Amniotic epithelial cell (primary cell): ENCODE data around the gene CCDC60.
"Not testable (repeated sequence)": the region's sequence is repeated elsewhere in the genome, so short reads cannot be mapped to it uniquely, and the experiment has no call there.

Source experiments
- DNase-seq: peaks from one replicate; pipeline ENCODE4 v3.0.0-alpha.2; 2010; ENCODE audit warnings: low read depth

Gene CCDC60

DNA sequence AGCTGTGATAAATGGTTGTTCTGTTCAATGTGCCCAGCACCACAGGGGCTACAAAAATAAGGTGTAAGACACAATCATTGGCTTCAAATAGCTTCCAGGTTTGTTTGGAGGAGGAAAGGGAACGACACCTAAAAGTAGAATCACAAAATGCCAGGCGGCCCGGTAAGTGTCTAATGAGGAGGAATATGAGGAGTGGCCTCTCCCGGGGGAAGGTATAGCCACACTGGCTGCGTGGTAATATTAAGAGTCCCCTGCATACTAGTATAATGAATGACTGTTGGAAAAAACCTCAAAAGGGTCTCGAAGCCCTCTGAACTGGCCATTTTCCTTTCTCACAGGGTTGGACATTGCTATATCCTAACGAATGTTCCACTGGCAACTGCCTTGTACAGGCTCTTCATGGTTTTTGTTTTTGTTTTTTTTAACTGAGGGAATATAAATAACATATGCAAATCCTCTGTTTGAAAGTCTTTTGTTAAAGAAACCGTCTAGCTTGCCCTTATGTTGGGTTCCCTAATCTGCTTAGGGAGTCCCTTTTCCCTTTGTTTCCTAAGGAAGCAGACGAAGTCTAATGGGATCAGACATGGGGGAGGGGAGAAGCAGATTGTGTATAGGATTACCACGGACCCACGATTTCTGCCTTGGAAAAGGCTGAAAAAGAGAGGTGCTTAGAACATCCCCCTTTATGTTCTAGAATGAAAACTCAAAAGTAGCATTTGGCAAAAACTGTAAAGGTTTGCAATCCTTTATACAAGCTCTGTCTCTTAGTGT, 4.2 kb downstream of the CCDC60 start:
- no peak for DNase-seq

DNA sequence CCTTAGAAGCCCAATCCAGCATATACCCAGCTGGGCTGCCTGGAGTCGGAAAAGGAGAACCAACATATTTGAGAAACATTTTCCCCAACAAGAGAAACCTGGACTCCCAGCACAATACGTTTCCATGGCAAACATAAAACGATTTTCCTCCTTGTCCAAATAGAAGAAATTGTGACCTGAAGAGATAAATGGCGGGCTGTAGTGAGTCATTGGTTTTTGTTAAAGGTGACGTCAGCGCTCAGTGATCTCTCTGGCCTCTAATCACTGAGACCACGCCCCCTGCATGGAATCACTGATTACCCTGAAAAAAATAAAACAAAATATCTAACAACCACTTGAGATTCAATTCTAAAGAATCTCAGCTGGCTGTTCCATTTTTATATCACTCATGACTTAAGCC, 6.0 kb downstream of the CCDC60 start:
- no peak for DNase-seq

DNA sequence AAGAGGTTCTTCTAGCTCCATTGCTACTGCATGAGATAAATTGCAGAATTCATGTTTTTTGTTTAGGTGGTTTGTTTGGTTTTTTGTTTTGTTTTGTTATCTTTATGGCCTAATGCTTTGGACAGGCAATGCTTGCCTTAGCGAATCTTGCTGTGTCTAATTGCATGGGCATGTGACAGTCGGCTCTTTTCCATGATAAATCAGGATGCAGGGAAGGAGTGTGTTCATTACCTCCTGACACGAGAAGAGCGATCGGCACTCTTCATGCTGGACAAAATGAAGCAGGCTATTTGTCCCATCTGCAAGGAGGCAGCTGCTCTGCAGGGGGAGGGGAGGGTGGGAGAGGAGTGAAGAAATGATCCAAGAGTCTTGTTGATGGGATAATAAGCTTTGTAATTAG, 6.5 kb downstream of the CCDC60 start:
- DNase-seq, result no peak

DNA sequence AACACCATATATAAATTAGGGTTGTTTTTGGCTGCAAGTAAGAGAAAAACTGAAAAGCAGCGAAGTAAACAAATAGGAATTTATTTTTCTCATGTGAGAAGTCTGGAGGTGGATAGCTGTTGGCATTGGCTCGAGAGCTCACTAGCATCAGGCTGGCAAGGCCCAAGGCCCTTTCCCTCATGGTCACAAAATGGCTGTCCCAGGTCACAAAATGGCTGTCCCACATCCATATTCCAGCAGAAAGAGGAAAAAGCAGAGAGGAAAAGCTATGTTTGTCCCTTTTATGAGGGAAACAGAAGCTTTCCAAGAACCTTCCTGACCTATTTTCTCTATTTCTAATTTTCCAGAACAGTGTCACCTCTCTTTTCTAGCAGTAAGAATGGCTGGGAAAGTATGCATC, 7.5 kb downstream of the CCDC60 start:
- DNase-seq, result no peak

DNA sequence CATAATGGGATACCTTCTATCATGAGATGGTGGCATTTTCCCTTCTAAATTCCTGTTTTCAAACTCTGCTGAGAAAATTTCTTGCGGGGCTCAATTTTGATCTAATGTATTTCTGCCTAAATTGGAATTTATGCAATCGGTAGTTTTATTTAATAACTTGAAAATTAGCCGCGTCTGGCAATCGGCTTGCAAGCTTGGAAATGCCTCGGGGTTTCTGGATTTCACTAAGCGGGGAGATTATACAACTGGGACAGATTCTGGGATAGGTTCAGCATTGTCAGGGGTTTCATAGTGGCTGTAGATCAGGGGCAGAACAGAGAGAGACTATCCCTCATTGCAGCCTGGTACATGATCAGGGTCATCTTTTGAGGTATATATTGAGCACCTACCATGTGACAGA, 8.6 kb downstream of the CCDC60 start:
- no peak for DNase-seq

DNA sequence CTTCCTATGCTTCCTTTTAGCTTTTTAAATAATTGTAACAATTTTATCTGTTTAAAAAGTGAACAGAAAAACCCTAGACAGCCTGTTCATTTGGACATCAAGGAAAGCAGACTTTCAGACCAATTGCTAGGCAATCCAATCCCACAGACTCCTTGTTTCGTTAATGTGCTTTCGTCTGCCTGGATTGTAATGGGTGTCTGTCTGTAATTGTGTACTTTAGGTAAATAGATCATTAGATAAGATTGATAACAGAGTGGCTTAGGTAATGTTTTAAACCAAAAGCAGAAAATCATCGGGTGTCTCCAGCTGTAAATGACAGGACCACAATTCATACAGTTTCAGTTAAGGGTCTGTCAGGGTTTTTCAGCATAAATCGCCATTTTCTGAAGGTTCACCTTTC, 19.6 kb downstream of the CCDC60 start:
- DNase-seq, result no peak

DNA sequence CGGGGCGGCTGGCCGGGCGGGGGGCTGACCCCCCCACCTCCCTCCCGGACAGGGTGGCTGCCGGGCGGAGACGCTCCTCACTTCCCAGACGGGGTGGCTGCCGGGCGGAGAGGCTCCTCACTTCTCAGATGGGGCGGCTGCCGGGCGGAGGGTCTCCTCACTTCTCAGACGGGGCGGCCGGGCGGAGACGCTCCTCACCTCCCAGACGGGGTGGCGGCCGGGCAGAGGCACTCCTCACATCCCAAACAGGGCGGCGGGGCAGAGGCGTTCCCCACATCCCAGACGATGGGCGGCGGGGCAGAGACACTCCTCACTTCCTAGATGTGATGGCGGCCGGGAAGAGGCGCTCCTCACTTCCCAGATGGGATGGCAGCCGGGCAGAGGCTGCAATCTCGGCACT, 25.8 kb downstream of the CCDC60 start:
- not testable (repeated sequence) for DNase-seq

DNA sequence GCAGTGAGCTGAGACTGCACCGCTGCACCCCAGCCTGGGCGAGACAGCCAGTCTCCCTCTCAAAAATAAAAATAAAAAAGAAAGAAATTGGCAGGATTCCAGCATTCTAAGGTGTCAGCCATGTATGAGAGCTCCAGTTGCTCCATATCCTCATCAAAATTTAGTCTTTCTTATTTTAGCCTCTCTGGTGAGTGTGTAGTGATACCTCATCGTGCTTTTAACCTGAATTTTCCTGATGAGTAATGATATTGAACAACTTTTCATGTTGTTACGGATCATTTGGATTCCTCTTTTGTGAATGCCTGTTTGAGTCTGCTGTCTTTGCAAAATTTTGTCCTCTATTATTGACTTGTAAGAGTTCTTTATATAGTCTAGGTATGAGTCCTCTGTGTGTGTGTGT, 28.5 kb downstream of the CCDC60 start:
- no peak for DNase-seq

DNA sequence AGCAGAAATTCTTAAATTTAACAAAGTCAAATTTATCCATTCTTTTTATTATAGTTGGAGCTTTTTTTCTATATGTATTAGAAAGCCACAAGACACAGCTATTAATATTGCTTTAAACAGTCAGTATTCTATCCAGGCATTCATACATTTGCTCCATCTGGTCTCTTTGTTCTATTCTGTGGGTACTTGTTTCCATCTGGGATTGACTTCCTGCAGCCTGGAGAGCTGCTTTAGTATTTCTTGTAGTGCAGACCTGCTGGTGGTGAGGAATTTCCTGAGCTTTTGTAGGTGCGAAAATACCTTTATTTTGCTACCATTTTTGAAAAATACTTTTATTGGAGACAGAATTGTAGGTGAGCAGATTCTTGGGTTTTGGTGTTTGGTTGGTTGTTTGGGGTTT, 29.0 kb downstream of the CCDC60 start:
- DNase-seq, result no peak

DNA sequence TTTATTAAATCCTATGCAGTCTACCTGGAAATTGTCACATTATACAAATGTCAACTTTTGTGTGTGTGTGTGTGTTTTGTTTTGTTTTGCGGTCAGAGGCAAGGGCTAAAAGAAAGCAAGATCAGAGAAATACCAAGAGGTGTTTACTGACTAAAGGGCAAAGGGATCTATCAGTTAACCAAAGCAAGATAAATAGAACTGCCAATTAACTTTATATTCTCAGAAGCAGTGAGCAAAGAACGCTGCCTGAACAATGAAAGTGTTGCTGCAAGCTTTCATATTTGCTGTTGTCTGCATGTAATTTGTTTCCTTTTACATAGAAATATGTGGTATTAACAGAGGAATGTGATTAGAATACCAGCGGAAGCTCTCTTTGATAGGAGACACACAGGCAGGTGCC, 30.9 kb downstream of the CCDC60 start:
- DNase-seq, result no peak

DNA sequence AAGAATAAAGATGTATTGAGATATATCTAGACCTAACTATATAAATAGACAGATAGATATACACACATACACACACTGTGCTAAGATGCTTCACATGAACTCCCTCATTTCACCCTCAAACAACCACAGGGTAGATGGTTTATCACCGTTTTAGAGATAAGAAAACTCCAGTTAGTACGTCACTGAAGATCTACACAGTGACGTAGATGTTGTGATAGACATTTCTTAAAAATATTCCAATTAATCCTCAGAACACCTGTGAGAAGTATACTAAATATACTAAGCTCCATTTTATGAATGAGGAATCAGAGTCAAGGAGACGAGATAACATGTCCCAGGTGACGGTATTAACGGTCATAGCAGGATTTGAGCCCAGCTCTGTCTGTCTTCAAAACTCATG, 31.5 kb downstream of the CCDC60 start:
- no peak for DNase-seq

DNA sequence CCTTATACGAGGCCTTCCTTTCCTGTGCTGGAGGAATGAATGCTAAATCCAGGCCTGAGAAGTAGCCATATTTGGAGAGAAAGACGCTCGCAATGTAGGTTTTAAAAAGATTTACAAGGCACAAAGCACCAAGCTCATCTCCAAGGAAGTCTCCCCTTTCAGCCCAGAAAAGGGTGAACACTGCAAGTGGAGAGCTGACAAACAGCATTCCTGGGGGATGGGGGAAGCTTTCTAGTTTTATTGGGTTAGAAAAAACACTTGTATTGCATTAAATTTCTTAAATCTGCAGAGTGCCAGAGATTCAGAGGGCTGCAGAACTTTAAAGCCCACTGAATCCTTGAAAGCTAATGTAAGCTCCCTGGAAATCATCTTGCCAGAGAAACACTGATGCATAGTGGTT, 34.6 kb downstream of the CCDC60 start:
- DNase-seq, result no peak

DNA sequence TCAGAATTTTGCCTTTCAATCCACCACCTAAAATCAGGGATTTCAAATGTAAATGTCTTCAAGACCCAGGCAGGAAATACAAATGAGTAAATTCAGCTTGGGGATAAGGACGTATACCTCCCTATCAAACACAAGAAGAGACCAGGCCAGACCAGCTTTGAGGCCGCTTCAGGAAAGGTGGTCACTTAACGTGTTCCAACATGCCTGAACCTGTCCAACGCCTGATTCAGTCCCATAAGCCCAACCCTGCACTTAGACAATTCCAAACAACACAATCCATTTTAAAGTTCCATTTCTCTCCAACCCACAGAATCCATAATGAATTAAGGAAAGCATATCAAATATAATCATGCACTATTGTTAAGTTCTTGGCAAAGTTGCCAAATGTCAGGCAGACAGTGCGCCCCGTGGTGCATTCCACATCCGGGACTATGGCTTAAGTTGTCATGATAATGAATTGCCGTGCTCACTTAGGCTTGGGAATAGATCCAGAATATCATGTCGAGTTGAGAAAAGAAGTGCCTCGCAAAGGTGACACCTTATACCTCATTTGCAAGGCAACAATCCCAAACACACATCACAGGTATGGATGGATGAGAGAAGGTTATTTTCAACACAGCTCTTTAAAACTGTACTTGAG, 35.5 kb downstream of the CCDC60 start:
- no peak for DNase-seq

DNA sequence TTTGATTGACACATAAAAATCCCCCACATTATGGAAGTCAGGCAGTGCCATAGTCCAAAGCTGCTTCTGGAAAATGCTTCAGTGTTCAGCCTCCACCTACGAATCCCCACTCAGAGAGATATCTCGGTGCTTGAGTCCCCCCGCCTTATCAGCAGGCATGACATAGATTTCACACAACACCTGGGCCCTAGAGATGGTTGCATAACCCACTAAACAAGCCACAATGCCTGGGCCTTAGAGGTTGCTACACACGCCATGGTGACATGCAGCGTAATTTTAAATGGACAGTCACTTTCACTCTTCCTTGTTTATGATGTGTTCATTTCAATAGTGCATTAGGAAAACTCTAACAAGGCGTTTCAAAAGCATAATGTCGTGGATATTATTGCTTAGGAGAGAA, 38.0 kb downstream of the CCDC60 start:
- DNase-seq, result no peak

DNA sequence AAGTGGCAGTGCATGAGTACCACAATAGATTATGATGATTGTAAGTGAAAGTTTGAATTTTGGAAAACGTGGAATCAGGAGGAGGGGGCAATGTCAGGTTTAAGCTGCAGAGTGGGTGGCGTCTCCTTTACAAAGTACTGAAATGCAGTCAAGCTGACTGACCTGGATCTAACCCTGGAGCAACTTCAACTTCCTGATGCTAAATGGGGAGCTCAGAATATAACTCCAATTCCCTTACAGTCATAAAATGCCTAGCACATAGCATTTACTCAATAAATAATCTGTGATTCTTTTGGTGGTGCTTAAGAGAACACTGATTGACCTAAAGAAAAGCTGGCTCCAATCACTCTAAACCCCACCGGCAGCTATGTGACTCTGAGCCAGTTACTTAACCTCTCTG, 38.5 kb downstream of the CCDC60 start:
- no peak for DNase-seq

DNA sequence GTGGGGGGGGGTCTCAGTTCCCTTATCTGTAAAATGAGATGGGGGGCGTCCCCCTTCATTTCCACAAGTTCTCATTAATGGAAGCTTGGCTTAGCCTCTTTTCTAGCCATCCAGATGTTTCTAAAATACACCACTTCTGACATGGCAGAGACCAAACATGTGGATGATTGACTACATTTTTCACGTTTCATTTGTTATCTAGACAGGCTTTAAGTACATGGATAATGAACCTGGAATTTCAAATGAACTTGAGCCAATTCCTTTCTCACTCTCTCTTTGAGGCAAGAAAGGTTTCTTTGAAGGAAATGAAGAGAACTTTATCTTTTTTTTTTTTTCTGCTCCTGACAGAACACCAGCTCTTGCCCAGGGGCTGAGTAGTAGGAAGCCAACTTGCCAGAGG, 39.1 kb downstream of the CCDC60 start:
- no peak for DNase-seq

DNA sequence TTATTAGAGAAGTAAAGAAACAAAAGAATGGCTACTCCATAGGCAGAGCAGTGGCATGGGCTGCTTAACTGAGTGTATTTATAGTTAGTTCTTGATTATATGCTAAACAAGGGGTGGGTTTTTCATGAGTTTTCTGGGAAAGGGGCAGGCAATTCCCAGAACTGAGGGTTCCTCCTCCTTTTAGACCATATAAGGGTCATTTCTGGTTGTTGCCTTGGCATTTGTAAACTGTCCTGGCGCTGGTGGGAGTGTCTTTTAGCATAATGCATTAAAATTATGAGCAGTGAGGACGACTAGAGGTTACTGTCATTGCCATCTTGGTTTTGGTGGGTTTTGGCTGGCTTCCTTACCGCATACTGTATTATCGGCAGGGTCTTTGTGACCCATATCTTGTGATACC, 40.1 kb downstream of the CCDC60 start:
- DNase-seq, result no peak

DNA sequence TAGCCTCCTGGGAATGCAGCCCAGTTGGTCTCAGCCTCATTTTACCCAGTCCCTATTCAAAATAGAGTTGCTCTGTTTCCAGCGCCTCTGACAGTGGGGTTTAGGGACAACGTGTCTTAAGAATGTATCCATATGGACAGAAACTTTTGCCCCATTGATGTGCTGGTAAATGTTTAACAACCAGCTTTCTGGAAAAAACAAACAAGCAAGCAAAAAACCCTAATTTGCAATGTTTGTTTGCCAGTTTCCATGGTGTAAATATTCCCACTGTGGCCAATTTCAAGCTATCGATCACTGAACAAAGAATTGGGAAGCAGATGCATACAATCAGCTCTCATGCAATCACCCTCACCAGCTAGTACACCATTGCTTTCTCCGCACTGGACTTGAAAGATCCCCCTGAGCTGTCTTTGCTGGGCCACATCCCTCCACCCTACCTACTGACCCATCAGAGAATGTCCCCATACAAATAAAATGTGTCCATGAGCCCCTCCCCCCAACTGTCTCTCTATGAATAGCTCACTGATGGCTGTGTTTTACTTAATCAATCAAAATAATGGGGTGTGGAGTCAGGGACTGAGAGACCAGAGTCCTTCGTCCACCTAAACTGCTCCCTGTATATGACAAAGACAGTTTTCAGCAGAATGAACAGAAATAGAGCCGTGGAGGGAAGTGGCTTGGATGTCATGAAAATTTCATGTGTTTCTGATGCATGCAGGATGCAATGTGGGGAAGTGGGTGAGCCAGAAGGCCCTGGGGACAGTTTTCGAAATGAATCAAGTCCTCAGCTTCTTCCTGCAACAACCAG, 40.8 kb downstream of the CCDC60 start:
- no peak for DNase-seq

DNA sequence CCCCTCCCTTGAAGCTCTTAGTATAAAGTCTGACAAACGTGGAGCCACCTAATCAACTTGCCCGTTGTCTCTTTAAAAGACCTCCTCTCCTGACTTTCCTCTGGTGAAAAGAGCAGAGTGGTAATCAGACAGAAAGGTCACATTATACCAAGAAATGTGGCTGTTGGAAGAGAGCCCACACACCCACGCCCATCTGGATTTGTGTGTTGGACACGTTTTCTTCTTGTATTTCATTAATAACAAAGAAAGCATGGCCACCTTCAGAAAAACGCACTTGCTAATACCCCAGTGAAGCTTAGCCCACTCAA, 41.3 kb downstream of the CCDC60 start:
- no peak for DNase-seq

DNA sequence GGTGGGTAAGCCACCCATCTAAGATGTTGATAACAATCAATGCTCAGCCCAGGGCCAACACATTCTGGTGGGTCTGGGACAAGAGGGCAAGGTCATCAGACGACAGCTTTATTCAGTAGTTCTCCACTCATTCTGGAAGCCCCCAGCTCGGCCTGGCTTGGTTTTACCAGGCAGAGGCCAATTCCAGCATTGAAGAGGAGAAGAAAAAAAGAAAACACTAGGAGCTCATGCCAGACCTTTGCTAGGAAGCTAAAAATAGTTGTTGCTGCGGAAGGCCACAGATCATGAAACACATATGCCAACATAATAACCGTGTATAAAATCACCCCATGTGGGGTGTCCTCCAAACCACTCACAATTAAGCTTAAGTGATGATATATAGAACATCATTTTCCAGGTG, 44.4 kb downstream of the CCDC60 start:
- no peak for DNase-seq

DNA sequence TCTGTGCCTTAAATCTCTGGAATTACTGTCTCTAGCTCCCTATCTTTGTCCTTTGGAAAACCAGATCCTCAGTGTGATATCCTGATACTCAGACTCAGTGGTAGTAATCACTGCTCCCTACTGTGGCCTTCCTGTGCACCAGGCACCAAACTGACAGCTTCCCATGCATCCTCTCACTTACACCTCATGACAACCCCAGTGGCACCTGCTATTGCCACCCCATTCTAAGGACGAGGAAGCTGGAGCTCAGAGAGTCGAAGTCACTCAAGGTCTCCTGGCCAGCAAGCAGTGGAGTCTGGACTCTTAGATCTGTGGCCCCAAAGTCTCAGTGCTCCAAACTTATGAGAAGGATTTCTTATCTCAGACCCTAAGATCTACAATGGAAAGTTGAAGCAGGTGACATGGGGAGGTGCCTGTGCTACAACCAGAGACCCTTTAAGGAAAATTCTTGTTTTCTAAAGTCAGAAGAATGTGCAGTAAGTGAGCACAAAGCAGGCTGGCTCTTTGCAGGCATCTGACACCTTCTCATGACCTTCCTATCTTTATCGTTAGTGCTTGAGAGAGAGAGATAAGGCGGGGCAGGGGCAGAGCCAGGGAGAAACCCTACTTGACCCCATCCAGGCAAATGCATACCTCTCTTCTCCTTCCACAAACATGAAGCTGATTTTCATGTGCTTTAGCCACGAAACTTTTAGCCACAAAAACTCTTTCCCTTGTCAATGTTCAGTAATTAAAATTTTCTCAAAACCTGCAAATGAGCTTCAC, 47.1 kb downstream of the CCDC60 start:
- no peak for DNase-seq

DNA sequence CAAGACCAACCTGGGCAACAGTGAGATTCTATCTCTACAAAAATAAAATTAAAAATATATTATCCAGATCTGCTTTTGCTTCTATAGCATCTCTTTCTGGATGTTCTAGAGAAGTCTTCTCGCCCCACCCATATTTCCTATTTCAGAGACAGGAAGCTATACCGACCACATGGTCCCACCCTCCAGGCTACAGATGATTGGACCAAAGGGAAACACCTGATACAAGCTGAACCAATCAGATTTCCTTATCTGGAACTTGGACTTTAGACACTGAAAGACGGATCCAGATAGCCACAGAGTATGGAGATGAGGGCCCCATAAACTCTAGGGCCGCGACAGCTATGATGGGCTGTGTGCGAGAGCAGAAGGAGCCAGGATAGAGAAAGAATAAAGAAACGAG, 48.7 kb downstream of the CCDC60 start:
- no peak for DNase-seq

DNA sequence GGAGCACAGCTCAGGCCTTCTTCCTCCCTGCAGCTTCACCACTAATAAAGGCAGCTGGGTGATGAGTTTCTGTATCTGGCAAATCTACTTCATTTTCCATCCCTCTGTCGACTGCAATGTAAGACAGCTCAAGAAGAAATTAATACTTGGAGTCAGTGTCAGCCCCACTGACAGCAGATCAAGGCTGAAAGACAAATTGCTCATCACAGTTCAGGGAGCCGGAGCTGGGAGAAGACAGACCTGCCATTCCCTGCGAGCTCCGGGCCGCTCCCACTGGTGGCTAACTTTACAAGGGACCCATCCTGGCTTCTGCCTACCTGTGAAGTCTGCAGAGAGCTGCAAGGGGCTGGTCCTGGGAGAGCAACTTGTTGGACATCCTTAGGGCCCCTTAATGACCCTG, 49.8 kb downstream of the CCDC60 start:
- DNase-seq, result no peak
